ENCODE results near the gene FZD4. TPM values are rescaled to one million over a fixed set of nuclear protein-coding genes. Genes with fewer than 3 reads are reported as not detected.
A peak's percentile ranks its signal among the peaks of the same experiment; 100 is the strongest.

Gene FZD4
- total and polyA plus RNA-seq, 10 of the 15 experiments (the other 5 are each of a cell fraction or from before 2014, with no cell fraction given), result under 0.01 to 0.13 (median 0.01) TPM; not detected in 6

GRCh38 chr11:86938900-86939880 is 16.0 kb downstream of the FZD4 start:
- ATAC-seq (peak; percentile 81), DNase-seq (ENCODE audit: low read depth, low spot score) (no peak), FAIRE-seq (peak; percentile 93)
- ChIA-PET RAD21 (ENCODE audit: unreplicated experiment) (interaction anchor here (0.6 to 2.5 kb wide), 18 partner anchors 12 to 495 kb away, joined by 3 to 18 read pairs (median 4); partner anchors contain the start of gene FZD4), POLR2A (no interaction called here), CTCF (interaction anchor here (0.6 to 4.4 kb wide), 36 partner anchors 12 to 1612 kb away, joined by 3 to 54 read pairs (median 4); no protein-coding TSS in a partner anchor), SMC1A (ENCODE audit: uncharacterized antibody, unreplicated experiment) (interaction anchor here (0.6 to 3.2 kb wide), 9 partner anchors 12 to 481 kb away, joined by 3 to 24 read pairs (median 4); partner anchors contain the start of gene FZD4)
- 0% methylated on average over 4 of the region's 4 CpGs for WGBS (ENCODE audit: insufficient coverage, insufficient replicate concordance, low lambda C conversion rate, missing lambda C conversion rate)
- Histone ChIP-seq H4K20me1 (ENCODE audit: control insufficient read depth, insufficient read depth) (no peaks in the 10 kb centered on the region), H3K27me3 (replicated peaks in 1 of 2; ENCODE audit: control insufficient read depth in 2 of 2, insufficient read depth in 2 of 2, low read length in 1 of 2) (no peaks in the 10 kb centered on the region; a peak in 1 of 4 replicates), H3K4me2 (ENCODE audit: control insufficient read depth, insufficient read depth) (no peak overlapping the region), H2AFZ (ENCODE audit: control insufficient read depth, low read depth, low read length) (no peak overlapping the region), H3K9me3 (replicated peaks; ENCODE audit: control insufficient read depth, insufficient read depth, low read length) (no peaks in the 10 kb centered on the region), H3K27ac (ENCODE audit: control insufficient read depth, insufficient read depth) (no peak overlapping the region), H3K36me3 (ENCODE audit: control insufficient read depth in 2 of 2, insufficient read depth in 2 of 2, low read length in 1 of 2) (no peaks in the 10 kb centered on the region), H3K4me1 (ENCODE audit: control insufficient read depth, insufficient read depth, low read length) (no peaks in the 10 kb centered on the region), H3K79me2 (ENCODE audit: control insufficient read depth, insufficient read depth, low read length) (no peaks in the 10 kb centered on the region), H3K4me3 (no peak overlapping the region), H3K9ac (ENCODE audit: control insufficient read depth, insufficient read depth, low read length) (no peak overlapping the region)
- in situ Hi-C loops (cut with MboI), result no loop called here
- no TSS peak for BruUV-seq (replicated peaks)
- intact Hi-C loops (cut with micrococcal nuclease; ENCODE audit: unreplicated experiment), result loop anchor here (1.0 to 5.0 kb wide), 3 partner anchors 351 to 482 kb away; no protein-coding TSS in a partner anchor
- TF ChIP-seq ZNF687 (IDR thresholded peaks at IDR 0.05), result no peak
- TF ChIP-seq, protein P1, sequence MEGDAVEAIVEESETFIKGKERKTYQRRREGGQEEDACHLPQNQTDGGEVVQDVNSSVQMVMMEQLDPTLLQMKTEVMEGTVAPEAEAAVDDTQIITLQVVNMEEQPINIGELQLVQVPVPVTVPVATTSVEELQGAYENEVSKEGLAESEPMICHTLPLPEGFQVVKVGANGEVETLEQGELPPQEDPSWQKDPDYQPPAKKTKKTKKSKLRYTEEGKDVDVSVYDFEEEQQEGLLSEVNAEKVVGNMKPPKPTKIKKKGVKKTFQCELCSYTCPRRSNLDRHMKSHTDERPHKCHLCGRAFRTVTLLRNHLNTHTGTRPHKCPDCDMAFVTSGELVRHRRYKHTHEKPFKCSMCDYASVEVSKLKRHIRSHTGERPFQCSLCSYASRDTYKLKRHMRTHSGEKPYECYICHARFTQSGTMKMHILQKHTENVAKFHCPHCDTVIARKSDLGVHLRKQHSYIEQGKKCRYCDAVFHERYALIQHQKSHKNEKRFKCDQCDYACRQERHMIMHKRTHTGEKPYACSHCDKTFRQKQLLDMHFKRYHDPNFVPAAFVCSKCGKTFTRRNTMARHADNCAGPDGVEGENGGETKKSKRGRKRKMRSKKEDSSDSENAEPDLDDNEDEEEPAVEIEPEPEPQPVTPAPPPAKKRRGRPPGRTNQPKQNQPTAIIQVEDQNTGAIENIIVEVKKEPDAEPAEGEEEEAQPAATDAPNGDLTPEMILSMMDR (IDR thresholded peaks at IDR 0.05 in 2 of 3, conservative IDR thresholded peaks at IDR 0.05 in 1 of 3; ENCODE audit: control insufficient read depth in 2 of 3, extremely low read depth in 1 of 3, insufficient read depth in 1 of 3, low read depth in 3 of 3, low read length in 3 of 3), result peak; percentile 51 to 66 (median 53); a peak in 5 of 6 replicates
- TF ChIP-seq CBFB (IDR thresholded peaks at IDR 0.05; ENCODE audit: low read depth), result no peak
- TF ChIP-seq CHD4 (IDR thresholded peaks at IDR 0.05), result no peak
- no peak for TF ChIP-seq MYB (IDR thresholded peaks at IDR 0.05; ENCODE audit: borderline replicate concordance, low read depth, low read length)
- TF ChIP-seq RAD21 (IDR thresholded peaks at IDR 0.05; ENCODE audit: insufficient read depth, low read depth, low read length), result peak; percentile 75
- no peak for TF ChIP-seq GATAD2B (conservative IDR thresholded peaks at IDR 0.05; ENCODE audit: low read depth)
- TF ChIP-seq, protein P2, sequence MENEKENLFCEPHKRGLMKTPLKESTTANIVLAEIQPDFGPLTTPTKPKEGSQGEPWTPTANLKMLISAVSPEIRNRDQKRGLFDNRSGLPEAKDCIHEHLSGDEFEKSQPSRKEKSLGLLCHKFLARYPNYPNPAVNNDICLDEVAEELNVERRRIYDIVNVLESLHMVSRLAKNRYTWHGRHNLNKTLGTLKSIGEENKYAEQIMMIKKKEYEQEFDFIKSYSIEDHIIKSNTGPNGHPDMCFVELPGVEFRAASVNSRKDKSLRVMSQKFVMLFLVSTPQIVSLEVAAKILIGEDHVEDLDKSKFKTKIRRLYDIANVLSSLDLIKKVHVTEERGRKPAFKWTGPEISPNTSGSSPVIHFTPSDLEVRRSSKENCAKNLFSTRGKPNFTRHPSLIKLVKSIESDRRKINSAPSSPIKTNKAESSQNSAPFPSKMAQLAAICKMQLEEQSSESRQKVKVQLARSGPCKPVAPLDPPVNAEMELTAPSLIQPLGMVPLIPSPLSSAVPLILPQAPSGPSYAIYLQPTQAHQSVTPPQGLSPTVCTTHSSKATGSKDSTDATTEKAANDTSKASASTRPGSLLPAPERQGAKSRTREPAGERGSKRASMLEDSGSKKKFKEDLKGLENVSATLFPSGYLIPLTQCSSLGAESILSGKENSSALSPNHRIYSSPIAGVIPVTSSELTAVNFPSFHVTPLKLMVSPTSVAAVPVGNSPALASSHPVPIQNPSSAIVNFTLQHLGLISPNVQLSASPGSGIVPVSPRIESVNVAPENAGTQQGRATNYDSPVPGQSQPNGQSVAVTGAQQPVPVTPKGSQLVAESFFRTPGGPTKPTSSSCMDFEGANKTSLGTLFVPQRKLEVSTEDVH (IDR thresholded peaks at IDR 0.05; ENCODE audit: low read depth, partially characterized antibody), result no peak
- no peak for TF ChIP-seq SIN3A (IDR thresholded peaks at IDR 0.05; ENCODE audit: low read depth, low read length)
- TF ChIP-seq YBX1 (IDR thresholded peaks at IDR 0.05), result no peak

Measured in GM12878 (cell line).